Central memory CD4-positive, alpha-beta T cell (primary cell): ENCODE data around the gene SH3BGRL.
"Not testable (repeated sequence)": the region's sequence is repeated elsewhere in the genome, so short reads cannot be mapped to it uniquely, and the experiment has no call there.

Experiments used
- DNase-seq: peaks from one replicate; pipeline ENCODE4 v3.0.0; 2022

SH3BGRL gene

DNA sequence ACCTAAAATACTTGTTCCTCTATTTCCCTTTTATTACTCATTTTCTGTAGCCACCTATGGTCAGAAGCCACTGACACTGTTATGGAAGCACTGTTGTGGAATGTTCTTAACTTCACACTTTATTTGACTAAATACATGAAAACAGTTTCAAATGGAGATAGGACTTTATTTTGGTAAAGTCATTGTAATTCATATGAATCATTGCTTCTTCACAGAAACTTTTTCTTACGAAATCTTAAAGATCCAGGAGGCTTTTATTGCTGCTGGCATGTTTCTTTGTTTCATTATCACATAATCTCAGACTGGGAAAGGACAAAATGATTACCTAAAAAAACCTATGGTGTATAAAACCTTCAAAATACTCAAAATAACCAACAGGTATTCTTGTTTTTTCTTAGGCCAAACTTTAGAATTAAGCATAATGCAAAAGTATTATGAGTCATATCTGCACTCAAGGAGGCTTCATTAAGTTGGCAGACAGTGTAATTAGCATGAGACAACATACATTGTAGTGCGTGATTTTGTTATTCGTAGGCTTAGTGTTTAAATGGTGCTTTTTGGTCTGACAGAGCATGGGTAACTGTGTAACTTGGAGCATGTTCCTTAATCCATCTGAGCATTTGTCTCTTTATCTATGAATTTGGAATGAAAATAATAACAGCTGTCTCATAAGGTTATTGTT is 58.0 kb downstream of the SH3BGRL start:
- DNase-seq: no peak

DNA sequence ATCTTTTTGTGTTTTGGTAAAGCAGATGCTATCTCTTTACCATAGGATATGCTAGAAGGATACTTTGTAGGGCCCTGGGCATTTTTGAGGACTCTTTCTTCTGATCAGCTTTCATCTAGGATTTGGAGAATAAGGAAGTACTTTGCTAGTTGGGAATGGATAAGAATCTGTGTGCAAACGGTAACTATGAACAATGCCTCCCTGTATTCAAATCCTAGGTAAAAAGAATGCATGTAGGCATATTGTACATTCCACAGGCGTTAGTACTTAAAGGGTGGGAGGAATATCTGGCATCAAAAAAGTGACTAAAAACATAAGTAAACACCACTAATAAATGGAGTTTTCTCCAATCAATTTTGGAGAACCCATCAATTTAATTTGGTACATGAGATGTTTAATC is 59.7 kb downstream of the SH3BGRL start:
- no peak for DNase-seq

DNA sequence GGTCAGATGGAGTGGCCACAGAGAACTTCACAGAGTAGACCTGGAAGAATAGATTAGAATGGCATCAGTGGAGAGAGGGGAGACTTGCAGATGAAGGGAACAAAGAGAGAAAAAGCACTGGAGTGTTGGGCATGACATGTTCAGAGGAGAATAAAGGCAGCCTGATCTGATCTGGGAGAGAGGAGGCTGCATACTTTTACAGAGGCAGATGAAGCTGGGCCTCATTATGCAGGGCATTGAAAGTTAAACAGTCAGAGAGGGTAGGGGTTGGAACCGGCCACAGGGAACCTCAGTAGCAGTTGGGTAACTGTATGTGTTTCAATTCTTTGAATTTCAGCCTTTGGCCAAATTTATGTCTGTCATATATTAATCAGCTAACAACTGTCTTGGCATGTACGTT is 61.2 kb downstream of the SH3BGRL start:
- DNase-seq: no peak

DNA sequence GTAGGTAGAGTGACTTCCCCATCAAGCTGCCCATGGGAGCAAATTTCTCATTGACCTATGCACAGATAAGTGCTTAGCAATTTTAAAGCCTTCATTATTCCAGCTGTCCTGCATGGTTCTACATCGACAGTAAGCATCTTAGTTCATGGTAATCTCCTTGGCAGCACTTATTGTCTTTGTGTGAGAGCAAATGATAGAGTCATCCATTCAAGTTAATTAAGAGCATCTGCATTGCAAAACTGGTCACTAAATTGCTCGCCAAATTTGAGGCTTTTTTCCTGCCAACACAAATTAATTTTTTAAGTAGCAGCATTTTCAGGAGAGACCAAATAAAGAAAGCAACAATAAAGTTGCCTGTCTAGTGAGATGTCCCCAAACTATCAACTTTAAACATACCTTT is 76.7 kb downstream of the SH3BGRL start:
- no peak for DNase-seq

DNA sequence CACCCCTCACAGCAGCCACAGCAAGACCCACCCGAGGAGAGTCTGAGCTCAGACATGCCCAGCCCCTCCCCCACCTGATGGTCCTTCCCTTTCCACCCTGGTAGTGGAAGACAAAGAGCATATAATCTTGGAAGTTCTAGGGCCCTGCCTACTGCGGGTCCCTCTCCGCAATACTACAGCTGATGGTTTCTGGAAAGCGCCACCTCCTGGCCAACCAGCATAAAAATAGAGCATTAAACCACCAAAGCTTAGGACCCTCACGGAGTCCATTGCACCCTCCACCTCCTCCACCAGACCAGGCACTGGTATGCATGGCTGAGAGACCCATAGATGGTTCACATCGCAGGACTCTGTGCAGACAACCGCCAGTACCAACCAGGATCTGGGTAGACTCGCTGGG is 78.2 kb downstream of the SH3BGRL start:
- no peak for DNase-seq

DNA sequence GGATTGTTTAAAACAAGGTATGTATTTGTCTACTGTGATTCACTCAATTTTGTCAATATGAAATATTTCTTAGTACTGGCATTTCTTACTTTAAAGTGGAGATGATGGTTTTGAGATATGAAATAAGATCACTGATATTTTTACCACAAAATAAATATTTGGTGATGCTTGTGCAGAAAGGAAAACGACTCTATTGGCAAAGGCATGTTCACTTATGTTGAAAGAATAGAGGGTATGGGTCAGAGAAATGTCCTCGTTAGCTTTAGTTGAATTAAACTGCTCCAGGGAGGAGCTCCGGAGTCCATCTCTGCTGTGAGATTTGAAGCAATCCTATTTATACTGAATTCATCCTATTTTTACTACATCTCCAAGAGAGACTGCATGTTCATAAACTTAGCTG is 84.2 kb downstream of the SH3BGRL start:
- no peak for DNase-seq

DNA sequence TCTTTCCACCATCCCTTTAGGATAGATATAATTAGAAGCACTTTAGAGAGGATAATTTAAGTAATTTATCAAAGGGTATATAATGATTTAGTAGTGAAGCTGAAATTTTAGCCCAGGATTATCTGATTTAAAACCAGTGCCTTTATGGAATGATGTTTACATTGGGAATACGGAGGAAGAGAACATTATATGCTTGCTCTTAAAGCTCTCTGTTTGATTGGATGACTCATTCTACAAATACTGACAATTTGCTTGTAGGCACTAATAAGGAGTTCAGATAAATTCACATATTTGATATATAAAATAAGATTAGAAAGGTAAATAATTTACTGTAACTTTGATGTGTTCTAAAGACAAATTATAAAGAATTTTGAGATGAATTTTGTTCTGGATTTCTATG is 84.7 kb downstream of the SH3BGRL start:
- no peak for DNase-seq

DNA sequence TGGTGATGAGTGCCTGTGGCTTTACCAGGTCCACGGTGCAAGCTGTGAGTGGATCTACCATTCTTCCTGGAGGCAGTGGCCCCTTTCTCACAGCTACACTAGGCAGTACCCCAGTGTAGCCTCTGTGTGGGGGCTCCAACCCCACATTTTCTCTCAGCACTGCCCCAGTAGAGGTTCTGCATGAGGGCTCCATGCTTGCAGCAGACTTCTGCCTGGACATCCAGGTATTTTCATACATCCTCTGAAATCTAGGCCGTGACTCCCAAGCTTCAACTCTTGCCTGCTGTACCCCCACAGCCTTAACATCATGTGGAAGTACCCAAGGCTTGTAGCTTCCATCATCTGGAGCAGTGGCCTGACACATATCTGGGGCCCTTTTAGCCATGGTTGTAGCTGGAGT is 90.1 kb downstream of the SH3BGRL start:
- no peak for DNase-seq

DNA sequence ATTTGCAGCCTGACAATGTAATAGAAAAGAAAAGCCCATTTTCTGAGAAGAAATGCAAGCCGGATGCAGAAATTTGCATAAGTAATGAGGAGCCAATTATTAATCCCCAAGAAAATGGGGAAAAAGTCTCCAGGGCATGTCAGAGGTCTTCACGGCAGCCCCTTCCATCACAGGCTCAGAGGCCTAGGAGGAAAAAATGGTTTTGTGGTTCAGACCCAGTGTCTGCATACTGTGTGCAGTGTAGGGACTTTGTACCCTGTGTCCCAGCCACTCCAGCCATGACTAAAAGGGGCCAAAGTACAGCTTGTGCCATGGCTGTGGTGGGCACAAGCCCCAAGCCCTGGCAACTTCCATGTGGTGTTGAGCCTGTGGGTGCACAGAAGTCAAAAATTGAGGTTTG is 92.2 kb downstream of the SH3BGRL start:
- DNase-seq: no peak

DNA sequence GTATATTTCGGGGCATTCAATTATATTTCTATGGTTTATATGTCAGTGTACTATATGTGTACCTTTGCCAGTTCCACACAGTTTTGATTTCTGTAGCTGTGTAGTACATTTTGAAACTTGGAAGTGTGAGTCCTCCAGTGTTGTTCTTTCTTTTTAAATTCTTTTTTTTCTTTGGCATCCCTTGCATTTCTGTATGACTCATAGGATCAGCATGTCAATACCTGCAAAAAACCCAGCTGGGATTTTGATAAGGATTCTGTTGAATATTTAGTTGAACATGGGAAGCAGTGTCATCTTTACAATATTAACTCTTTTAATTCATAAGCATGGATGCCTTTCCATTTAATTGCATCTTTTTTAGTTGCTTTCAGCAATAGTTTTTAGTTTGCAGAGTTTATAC is 100.0 kb downstream of the SH3BGRL start:
- DNase-seq: no peak

DNA sequence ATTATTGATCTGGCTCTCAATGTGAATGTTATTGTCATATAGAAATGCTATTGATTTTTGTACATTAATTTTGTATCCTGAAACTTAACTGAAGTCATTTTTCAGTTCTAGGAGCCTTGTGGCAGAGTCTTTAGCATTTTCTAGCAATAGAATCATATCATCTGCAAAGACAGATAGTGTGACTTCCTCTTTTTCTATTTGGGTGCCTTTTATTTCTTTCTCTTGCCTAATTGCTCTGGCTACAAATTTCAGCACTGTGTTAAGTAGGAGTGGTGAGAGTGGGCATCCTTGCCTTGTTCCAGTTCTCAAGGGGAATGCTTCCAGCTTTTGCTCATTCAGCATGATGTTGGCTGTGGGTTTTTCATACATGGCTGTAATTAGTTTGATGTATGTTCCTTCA is 102.7 kb downstream of the SH3BGRL start:
- DNase-seq: no peak

DNA sequence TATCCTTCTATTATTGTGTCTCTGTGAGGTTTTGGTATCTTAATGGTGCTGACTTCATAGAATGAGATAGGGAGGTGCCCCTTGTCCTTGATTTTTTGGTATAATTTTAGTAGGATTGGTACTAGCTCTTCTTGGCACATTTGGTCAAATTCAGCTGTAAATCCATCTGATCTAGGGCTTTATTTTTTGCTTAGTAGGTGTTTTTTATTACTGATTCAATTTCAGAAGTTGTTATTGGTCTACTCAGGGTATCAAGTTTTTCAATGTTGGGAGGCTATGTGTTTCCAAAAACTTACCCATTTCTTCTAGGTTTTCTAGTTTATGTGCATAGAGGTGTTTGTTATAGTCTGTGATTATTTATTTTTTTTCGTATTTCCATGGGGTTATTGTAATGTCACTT is 103.3 kb downstream of the SH3BGRL start:
- DNase-seq: no peak

DNA sequence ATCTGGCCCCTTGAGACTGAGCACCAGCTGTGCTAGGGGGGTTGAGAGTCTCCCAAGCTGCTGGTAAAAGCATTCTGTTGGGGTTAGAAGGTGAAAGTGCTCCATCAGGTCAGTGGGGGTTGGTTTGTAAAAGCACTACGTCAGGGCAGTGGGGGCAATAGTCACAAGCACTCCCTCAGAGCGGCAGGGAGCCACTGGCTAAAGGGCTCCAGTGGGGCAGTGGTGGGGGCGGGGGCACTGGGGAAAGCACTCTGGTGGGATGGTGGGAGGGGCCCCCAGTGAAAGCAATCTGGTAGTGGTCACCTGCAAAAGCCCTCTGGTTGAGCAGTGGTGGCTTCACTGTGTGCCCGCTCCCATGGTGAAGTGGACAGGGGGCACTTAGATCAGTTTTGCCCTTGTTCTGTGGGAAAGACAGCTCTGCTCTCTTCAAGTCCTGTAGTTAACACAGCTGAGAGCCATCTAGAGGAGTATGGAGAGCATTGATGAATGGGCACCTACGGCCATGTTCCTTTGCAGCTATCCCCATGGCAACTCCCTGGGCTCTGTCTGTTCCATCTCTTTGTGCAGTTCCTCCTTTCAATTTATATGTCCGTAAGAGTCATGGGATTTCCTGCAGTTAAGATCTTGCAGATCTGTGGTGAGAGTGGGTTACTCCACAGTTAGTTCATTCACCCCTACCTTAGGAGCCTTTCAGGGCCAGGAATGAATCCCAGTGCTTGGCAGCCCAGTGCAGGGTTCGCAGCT is 106.4 kb downstream of the SH3BGRL start:
- no peak for DNase-seq

DNA sequence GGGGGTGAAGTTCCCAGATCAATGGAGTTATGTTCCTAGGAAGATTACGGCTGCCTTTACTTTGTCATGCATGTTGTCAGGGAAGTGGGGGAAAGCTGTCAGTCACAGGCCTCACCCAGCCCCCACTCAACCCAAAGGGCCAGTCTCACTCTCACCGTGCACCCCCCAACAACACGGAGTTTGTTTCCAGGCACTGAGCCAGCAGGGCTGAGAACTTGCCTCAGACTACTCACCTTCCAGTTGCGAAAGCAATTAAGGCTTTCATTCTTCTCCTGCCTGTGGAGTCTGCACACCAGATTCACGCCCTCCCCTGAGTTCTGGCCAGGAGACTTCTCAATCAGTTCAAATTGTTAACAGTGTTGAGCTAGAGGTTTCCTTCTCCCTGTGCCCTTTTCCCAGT is 114.3 kb downstream of the SH3BGRL start:
- DNase-seq: no peak

DNA sequence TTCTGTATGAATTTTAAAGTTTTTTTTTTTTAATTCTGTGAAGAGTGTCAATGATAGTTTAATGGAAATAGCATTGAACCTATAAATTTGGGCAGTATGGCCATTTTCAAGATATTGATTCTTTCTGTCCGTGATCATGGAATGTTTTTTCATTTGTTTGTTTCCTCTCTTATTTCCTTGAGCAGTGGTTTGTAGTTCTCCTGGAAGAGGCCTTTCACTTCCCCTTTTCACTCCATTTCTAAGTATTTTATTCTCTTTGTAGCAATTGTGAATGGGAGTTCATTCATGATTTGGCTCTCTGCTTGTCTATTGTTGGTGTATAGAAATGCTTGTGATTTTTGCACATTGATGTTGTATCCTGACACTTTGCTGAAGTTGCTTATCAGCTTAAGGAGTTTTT is 129.8 kb downstream of the SH3BGRL start:
- not testable (repeated sequence) for DNase-seq

DNA sequence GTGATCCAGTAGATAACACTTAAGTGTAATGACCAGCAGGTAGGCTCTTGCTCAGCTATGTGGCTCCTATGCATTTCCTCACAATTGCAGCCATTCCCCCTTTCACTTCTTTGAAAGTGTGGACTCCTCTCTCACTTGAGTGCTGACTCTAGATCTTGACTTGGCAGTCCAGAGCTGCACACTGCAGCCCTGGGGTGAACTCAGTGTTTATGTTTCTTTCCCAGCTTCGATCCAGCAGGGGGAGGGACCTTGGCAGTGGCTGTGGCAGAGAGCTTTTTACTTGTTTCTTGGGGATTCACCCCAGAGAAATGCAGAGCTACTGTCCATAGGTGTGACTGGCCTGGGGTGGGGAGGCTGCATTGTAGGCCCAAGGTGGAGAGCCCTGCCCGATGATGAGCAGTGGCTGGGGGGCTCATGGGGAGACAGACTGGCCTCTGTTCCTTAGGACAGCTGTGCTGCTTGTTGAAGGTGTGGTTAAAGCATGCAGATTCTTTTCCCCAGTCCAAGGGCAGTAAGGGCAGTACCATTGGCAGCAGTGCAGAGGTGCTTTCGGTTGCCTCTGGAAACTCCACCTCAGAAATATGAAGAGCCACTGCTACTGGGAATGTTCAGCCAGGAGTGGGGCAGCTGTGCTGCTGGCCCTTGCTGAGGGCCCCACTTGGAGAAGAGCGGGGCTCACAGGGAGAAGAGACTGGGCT is 134.7 kb downstream of the SH3BGRL start:
- DNase-seq: no peak

DNA sequence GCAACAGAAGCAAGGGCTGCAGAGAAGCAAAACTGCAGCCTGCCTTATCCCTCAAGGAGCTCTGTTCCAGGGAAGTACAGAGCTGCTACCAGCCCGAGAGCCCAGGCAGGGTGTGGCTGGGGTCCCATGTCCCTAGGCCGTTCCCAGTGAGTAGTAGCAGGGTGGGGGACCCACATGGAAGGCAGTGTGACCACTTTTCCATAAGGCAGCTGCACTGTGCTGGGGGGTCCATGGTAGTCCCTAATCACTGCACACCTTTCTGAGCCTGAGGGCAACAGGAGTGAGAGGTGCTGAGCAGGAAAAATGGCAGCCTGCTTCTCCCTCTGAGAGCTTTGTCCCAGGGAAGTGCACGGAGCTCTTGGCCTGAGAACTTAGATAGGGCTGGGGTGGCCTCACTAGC is 135.9 kb downstream of the SH3BGRL start:
- no peak for DNase-seq

DNA sequence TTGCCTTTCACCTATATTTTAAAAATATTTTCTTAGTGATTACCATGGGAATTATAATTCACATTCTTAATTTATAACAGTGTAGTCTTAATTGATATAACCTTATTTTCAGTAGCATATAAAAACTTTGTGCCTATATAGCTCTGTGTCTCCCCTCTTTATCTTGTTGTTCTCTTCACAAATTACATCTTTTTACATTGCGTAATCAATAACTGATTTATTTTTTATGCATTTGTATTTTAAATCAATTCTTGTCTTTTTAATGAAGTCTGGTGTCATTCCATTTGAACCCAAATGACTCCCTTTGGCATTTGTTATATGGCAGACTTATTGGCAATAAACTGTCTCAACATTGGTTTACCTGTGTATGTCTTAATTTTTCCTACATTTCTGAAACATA is 137.0 kb downstream of the SH3BGRL start:
- no peak for DNase-seq

DNA sequence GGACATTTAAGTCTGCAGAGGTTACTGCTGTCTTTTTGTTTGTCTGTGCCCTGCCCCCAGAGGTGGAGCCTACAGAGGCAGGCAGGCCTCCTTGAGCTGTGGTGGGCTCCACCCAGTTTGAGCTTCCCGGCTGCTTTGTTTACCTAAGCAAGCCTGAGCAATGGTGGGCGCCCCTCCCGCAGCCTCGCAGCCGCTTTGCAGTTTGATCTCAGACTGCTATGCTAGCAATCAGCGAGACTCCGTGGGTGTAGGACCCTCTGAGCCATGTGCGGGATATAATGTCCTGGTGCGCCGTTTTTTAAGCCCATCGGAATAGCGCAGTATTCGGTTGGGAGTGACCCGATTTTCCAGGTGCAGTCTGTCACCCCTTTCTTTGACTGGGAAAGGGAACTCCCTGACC is 143.4 kb downstream of the SH3BGRL start:
- not testable (repeated sequence) for DNase-seq
